GM12891 (cell line): ENCODE measurements around the gene RPL13.

ENCODE experiments used
- DNase-seq: peaks from one replicate; pipeline ENCODE4 v3.0.0; 2011; ENCODE audit warnings: low spot score; ENCODE audit not compliant: insufficient read length
- FAIRE-seq: peaks from 2 replicates; lab custom pipeline; 2011; peaks lifted over from hg19 to GRCh38; lab: Jason Lieb, UNC
- PAX5 ChIP-seq: IDR thresholded peaks from 2 replicates; pipeline ENCODE4 v1.6.1; 2011; ENCODE audit warnings: low read length, moderate library complexity, mild to moderate bottlenecking; ENCODE audit not compliant: insufficient read depth, severe bottlenecking
- POLR2A ChIP-seq: IDR thresholded peaks from 2 replicates; pipeline ENCODE4 v1.6.1; 2011; ENCODE audit warnings: low read depth, low read length, control low read depth
- POLR2AphosphoS5 ChIP-seq: IDR thresholded peaks from 2 replicates; pipeline ENCODE4 v1.6.1; 2011; ENCODE audit warnings: low read depth, low read length, control low read depth
- POU2F2 ChIP-seq: IDR thresholded peaks from 2 replicates; pipeline ENCODE4 v1.6.1; 2011; ENCODE audit warnings: low read depth, mild to moderate bottlenecking, control low read depth, low read length, moderate library complexity
- SPI1 ChIP-seq: IDR thresholded peaks from 2 replicates; pipeline ENCODE4 v1.6.1; 2011; ENCODE audit warnings: low read depth, low read length, control low read depth
- TAF1 ChIP-seq: IDR thresholded peaks from 2 replicates; pipeline ENCODE4 v1.6.1; 2011; ENCODE audit warnings: low read depth, low read length, control low read depth

RPL13 gene

GRCh38 chr16:89613954-89614459, 53.5 kb downstream of the RPL13 start:
- no peak for FAIRE-seq
- no peak for TF ChIP-seq PAX5
- TF ChIP-seq TAF1: no peak
- no peak for TF ChIP-seq POU2F2
- TF ChIP-seq SPI1: no peak
- no peak for TF ChIP-seq POLR2A
- no peak for TF ChIP-seq POLR2AphosphoS5
- DNase-seq: no peak
